RWPE1 (cell line): ENCODE data around the gene CXXC4.

Experiments
- CTCF ChIA-PET: fragments of 350-600 bp; sonication (Branson Sonifier 250); formaldehyde crosslinking; extraction: SDS; loops from one replicate; lab custom pipeline; 2021; lab: Yijun Ruan, JAX
- POLR2A ChIA-PET: fragments of 400-600 bp; formaldehyde crosslinking; extraction: SDS; loops from one replicate; lab custom pipeline; 2020; ENCODE audit warnings: antibody characterized with exemption; ENCODE audit not compliant: low non-redundant PET; lab: Yijun Ruan, JAX
- DNase-seq: peaks from one replicate; pipeline ENCODE4 v3.0.0; 2012; ENCODE audit warnings: low spot score
- H3K27ac ChIP-seq: fragments of 450-650 bp; 2 replicates; pipeline ENCODE4 v1.5.1; 2017
- CTCF ChIP-seq: fragments of 450-650 bp; conservative IDR thresholded peaks from 2 replicates; pipeline ENCODE4 v1.5.1; 2017; ENCODE audit warnings: low read depth, mild to moderate bottlenecking

Gene CXXC4

GRCh38 chr4:104436542-104436941, 58.2 kb downstream of the CXXC4 start:
- TF ChIP-seq CTCF, result no peak
- POLR2A ChIA-PET, result no interaction called here
- H3K27ac ChIP-seq, result no peak overlapping the region
- CTCF ChIA-PET, result interaction anchor here (0.6 kb wide), 1 partner anchor 243 kb away, joined by 3 read pairs; no protein-coding TSS in a partner anchor
- DNase-seq, result no peak

GRCh38 chr4:104429150-104429741, 65.4 kb downstream of the CXXC4 start:
- CTCF ChIA-PET, result interaction anchor here (0.6 kb wide), 1 partner anchor 1013 kb away, joined by 3 read pairs; no protein-coding TSS in a partner anchor

GRCh38 chr4:104425948-104426347, 68.7 kb downstream of the CXXC4 start:
- ChIA-PET POLR2A (interaction anchor here (0.7 kb wide), 1 partner anchor 7 kb away, joined by 3 read pairs; no protein-coding TSS in a partner anchor), CTCF (no interaction called here)
- H3K27ac ChIP-seq, result no peak overlapping the region
- DNase-seq, result no peak
- TF ChIP-seq CTCF, result no peak

More at GRCh38 chr4:104429150-104429741, 65.4 kb downstream of the CXXC4 start:
- TF ChIP-seq CTCF, result no peak
- DNase-seq, result no peak
- no peak overlapping the region for H3K27ac ChIP-seq
- POLR2A ChIA-PET, result no interaction called here

GRCh38 chr4:104424989-104425388, 69.7 kb downstream of the CXXC4 start:
- DNase-seq, result no peak
- ChIA-PET CTCF (no interaction called here), POLR2A (interaction anchor here (0.7 kb wide), 1 partner anchor 8 kb away, joined by 3 read pairs; no protein-coding TSS in a partner anchor)
- no peak for TF ChIP-seq CTCF
- H3K27ac ChIP-seq, result no peak overlapping the region

GRCh38 chr4:104424475-104424941, 70.2 kb downstream of the CXXC4 start:
- POLR2A ChIA-PET, result no interaction called here
- no peak for DNase-seq
- H3K27ac ChIP-seq, result no peak overlapping the region
- CTCF ChIA-PET, result no interaction called here
- no peak for TF ChIP-seq CTCF

GRCh38 chr4:104421566-104421965, 73.1 kb downstream of the CXXC4 start:
- no peak overlapping the region for H3K27ac ChIP-seq
- ChIA-PET CTCF (no interaction called here), POLR2A (no interaction called here)
- no peak for TF ChIP-seq CTCF
- DNase-seq, result no peak
